GM19240 (cell line): ENCODE measurements around the gene GIMAP2.
"Not testable (repeated sequence)": the region's sequence is repeated elsewhere in the genome, so short reads cannot be mapped to it uniquely, and the experiment has no call there.

ENCODE experiments used
- DNase-seq: peaks from one replicate; pipeline ENCODE4 v3.0.0; 2011; ENCODE audit warnings: low spot score; ENCODE audit not compliant: insufficient read length

The GIMAP2 gene

DNA sequence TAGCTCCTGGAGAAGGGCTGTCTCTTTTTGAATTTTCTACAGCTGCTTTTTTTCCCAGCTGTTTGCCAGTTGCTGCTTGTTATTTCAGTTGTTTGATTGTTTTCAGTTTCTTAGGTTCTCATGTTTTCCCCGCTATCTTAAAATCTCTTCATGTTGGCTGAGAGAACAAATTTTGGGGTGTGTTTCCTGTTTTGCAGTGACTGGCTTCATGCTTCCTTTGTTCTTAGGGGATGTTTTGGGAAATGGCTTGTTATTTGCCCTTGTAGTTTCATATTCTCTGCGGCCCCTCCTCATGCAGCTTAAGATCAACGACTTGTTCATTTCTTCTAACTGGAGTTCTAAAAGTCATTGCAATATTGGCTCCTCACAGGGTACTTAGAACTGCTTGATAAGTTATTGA lies 8.7 kb upstream of the GIMAP2 start:
- not testable (repeated sequence) for DNase-seq

DNA sequence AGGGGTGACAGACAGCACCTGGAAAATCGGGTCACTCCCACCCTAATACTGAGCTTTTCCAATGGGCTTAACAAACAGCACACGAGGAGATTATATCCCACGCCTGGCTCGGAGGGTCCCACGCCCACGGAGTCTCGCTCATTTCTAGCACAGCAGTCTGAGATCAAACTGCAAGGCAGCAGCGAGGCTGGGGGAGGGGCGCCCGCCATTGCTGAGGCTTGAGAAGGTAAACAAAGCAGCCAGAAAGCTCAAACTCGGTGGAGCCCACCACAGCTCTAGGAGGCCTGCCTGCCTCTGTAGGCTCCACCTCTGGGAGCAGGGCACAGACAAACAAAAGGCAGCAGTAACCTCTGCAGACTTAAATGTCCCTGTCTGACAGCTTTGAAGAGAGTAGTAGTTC lies 6.9 kb upstream of the GIMAP2 start:
- DNase-seq: not testable (repeated sequence)

DNA sequence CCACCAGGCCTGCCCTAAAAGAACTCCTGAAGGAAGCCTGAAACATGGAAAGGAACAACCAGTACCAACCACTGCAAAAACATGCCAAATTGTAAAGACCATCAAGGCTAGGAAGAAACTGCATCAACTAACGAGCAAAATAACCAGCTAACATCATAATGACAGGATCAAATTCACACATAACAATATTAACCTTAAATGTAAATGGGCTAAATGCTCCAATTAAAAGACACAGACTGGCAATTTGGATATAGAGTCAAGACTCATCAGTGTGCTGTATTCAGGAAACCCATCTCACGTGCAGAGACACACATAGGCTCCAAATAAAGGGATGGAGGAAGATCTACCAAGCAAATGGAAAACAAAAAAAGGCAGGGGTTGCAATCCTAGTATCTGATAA lies 5.1 kb upstream of the GIMAP2 start:
- DNase-seq: not testable (repeated sequence)

DNA sequence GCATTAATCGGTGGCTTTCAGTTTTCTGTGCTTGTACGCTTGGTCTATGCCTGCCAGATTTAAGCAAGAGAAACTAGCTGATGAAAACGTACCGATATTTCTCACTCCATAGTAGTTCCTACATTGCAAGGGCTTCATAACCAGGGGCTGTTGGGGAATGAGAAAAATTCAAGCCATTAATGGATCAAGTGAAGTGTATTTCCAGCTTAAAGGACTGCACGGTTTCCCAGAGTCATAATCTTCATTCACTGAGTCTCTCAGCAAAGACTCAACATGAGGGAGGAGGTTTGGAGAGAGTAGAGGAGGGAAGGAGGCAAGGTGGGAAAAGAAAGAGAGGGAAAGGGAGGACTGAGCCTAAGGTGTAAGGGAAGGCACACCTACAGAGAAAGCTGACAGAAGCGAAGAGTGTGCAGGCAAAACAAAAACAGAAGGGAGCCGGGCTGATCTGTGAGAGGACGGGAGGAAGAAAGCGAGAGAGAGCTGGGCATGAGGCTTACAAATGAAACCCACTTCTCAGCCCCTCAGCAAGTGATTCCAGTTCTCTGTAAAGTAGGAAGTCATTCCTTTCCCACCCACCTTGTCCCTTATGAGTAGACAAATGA lies 625 bp downstream of the GIMAP2 start:
- DNase-seq: no peak

DNA sequence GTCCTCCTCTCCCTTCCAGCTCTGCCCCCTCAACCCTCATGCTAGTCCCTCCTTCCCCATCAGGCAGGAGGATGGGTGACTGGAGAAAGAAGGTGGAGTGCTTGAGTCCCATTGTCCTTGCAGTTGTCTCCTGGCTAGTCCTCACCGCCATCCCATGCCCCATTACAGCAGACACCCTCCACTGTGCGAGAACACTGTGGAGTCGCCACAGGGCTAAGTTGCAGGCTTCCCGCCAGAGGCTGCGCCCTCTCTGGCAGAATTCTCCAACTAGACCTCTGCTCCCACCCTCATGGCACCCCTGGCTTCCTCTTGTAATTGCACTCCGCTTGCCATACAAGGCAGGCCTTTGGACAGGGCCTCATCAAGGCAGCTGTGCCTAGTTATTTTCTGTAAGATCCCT lies 3.1 kb downstream of the GIMAP2 start:
- DNase-seq: no peak

DNA sequence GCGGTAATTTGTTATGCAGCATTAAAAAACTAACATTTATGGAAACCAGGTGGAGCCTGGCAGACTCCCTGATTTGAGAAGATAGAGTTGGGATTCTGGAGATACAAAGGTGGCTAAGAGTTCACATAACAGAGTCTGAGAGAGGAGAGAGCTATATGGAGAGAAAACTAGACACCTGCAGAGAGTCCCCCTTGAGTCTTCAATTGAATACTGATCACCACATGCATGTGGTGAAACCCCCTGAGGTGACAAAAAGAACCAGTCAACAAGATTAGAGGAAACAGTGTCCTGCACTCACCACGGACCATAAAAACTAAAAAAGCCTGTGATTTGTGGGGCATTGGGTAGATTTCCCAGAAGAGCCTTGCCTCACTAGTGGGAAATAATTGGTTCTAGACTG lies 10.1 kb downstream of the GIMAP2 start:
- no peak for DNase-seq

DNA sequence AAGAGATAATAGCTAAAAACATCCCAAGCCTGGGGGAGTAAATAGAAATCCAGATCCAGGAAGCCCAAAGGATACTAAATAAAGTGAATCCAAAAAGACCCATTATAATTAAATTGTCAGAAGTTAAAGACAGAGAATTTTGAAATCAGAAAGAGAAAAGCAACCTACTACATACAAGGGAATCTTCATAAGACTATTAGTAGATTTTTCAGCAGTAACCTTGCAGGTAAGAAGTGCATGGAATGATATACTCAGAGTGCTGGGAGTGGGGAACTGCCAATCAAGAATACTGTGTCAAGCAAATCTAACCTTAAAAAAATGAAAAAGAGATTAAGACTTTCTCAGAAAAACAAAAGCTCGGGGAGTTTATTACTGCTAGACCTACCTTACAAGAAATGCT lies 17.7 kb downstream of the GIMAP2 start:
- no peak for DNase-seq

DNA sequence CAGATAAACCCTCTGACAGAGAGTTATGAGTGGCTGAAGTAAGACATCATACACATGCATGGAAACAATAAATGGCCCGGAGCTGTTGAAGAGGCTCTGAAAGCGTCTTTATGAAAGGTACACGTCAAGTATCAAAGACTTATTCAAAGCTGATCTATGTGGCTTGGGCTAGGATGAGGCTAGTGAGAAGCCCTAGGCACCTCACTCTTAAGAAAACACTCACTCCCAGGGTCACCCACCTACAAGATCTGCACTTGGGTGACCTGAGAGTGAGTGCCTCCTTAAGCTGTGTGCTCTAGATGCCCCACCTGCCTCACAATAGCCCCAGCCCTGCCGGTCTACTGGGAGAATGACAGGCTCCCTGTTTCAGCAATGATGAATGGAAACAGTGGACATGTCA lies 29.8 kb downstream of the GIMAP2 start:
- DNase-seq: no peak

DNA sequence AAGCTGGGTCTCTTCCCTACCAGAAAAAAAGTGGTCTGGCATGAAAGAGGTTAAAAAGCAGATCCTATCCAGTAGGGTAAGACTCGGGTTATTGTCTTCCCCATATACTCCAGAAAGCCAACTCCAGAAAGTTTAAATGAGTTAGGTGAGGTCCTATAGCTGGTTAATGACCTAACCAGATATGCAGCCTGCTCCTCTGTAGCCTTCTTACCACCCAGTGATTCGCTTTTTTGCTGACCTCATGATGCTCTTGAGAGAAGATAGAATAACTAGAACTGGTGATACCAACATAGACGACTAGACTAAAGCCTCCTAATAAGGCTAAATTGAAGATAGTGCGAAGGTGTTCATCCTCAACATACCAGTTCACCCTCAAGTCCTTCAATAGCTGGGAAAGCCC lies 30.2 kb downstream of the GIMAP2 start:
- DNase-seq: no peak

DNA sequence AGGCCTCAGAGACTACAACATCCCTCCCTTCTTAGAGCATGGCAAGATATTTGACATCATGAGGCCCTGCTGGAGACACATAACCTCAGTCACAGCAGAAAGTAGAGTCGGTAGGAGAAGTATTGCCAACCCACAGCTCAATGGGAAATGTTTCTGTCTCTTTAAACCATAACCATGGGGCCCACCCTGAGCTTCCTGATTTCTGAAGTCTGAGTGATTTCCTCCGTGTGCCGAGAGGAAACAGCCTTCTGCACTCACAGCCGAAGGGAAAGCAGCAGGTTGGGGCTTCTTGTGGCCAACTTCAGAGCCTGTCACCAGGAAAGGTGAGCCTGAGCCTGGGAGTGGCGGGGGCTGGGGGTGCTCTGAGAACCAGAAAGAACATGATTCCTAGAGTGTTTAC lies 30.9 kb downstream of the GIMAP2 start, which contains the start of gene GIMAP1:
TSS of gene GIMAP1 (plus strand) at position 246 of the 400 bp plus-strand sequence. CDS start 2,435 bp downstream, outside the sequence.
- peak; percentile 24 for DNase-seq

DNA sequence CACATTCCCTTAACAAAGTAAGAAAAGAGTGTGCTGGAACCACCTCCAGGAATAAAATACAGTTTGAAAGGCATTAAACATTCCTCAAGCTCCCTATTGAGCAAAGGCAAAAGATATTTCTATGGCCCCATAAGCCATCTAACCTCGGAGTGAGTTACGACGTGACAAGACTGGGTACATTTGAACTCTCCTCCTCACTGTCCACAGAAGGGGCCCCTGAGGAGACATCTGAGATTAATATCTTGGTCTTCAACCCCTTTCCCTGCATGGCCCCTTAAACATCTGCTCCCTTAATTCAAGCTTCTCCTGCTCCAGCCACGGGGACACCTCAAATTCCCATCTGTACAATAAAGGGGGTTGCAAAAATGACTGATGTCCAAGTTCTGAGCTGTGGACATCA lies 31.4 kb downstream of the GIMAP2 start:
- no peak for DNase-seq

DNA sequence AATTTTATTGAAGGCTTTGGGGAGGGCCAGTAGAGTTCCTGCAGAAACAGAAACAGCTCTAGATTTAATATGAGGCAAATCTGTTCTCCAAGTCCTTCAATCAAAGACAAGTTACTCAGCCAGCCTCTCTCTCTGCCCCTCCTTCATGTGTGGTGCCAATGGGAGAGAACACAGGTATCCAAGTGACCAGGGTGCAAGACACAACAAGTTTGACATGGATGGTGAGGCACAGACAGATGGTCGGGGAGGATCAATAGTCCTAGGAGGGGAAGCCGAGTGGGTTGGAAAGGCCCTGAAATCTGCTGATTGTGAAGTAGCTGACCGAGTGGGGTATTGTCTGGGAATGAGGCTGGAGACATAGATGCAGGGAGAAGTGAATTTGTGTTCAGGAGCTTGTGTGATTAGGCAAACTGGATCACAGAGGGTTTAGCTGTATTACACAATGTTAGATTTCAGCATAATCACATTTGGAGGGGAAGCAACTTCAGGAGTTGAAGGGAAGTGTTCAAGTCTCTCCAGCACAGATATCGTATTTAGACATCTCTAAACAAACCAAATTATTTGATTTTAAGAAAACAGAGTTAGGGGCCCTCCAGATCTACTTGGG lies 32.4 kb downstream of the GIMAP2 start:
- DNase-seq: no peak

DNA sequence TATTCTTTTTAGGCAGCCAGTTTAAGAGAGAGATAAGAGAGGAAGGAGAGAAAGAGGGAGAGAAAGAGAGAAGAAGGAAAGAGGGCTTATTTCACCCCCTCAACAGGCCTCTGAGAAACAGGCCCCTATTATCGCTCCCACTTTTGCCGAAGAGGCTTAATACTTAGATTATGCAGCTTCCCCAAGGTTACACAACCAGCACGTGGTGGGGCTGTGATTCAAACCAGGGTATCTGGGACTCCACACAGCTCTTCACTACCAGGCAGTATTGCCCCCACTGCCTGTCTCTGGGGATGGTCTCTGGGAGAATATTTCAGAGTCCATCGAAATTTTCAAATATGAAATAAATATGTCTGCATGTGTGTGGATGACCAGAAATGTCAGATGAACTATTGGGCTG lies 33.9 kb downstream of the GIMAP2 start:
- DNase-seq: no peak

DNA sequence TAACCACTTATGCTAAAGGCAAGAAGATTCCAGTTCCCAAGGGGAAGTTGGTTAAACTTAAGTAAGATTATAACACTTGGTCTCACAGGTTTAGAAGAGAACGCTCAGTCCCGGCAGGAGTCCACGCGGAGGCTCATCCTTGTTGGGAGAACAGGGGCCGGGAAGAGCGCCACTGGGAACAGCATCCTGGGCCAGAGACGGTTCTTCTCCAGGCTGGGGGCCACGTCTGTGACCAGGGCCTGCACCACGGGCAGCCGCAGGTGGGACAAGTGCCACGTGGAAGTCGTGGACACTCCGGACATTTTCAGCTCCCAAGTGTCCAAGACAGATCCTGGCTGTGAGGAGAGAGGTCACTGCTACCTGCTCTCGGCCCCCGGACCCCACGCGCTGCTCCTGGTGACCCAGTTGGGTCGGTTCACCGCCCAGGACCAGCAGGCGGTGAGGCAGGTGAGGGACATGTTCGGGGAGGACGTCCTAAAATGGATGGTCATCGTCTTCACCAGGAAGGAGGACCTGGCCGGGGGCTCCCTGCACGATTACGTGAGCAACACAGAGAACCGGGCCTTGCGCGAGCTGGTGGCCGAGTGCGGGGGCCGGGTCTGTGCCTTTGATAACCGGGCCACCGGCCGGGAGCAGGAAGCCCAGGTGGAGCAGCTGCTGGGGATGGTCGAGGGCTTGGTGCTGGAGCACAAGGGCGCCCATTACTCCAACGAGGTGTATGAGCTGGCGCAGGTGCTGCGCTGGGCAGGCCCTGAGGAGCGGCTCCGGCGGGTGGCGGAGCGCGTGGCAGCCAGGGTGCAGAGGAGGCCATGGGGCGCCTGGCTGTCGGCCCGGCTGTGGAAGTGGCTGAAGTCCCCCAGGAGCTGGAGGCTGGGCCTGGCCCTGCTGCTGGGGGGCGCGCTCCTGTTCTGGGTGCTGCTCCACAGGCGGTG lies 34.7 kb downstream of the GIMAP2 start:
- DNase-seq: no peak

DNA sequence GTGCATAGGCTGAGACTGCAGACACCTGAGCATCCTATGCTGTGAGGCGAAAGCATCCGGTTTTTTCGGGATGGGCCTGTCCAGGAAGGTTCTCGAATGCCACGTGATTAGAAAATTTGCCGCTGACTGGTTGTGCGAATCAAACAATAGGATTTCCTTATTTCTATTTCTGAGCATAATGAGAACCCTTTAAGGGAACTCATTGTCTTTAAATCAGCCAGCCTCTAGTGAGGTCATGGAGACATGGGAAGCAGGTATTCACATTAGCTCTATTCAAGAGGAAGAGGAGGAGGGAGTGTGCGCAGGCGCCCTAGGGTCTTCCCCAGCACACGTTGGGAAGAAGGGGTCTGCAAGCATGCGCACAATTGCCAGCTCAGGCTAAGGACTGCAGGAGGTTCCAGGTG lies 36.5 kb downstream of the GIMAP2 start:
- DNase-seq: no peak

DNA sequence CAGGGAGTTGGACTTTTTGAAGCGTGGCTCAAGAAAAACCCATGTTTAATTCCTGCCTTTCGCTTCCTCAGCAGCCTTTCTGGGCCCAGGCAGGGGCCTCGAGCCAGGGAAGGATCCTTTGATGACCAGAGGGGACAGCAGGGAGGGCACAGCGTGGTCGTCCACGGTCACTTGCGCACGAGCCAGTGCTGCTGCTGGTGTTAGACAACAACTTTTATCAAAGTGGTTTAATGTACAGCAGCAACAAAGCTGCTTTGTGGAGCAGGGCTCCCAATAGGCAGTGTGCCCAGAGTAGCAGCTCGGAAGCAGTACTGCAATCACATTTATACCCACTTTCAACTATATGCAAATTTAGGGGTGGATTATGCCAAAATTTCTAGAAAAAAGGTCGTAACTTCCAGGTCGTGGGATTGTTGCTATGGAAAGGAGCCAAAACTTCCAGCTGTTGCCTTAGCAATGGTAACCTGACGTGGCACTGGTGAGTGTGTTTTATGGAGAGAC lies 37.0 kb downstream of the GIMAP2 start:
- no peak for DNase-seq

DNA sequence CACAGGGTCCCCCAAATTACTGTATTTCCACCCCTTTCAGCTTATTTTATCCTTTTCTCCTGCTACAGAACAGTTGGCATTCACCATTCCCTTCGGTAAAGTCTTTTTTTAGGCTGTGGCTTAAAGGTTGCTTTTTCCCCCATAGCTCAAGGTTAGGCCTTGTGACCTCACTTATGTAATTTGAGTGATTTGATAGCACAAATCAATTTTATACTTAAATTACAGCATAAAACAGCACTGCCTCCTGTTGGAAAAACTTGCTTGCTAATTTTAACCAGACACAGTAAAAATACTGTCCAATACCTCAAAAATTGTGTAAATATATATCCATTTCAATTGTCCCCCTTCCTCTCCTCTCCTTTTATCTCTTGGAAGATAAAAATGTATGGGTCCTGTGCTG lies 38.0 kb downstream of the GIMAP2 start:
- no peak for DNase-seq

DNA sequence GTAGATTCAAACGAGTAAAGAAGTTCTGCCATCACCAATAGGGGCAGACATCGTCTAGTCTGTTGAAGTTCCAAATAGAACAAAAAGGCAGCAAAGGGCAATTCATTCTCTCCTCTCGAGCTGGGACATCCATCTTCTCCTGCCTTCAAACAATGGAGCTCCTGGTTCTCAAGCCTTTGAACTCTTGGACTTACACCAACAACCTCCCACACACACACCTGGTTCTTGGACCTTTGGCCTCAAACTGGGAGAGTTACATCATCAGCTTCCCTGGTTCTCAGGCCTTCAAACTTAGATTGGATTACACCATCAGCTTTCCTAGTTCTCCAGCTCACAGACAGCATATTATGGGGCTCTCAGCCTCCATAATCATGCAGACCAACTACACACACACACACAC lies 41.9 kb downstream of the GIMAP2 start:
- DNase-seq: no peak

DNA sequence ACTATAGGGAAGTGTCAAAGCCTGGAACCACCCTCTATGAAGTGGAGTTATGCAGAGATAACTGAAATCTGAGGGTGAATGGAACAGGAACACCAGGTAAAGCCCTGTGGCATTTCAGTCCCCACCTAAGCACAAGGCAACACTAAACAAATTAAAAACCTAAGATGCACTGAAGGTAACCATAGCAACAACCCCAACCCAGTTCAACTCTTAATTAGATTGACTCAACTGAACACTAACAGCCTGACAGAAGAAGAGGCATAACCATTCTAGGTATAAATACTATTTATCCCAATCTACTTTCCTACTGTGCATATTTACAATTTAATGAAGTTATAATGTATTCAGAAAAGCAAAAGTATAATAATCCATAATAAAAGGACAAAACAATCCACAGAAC lies 42.5 kb downstream of the GIMAP2 start:
- no peak for DNase-seq

DNA sequence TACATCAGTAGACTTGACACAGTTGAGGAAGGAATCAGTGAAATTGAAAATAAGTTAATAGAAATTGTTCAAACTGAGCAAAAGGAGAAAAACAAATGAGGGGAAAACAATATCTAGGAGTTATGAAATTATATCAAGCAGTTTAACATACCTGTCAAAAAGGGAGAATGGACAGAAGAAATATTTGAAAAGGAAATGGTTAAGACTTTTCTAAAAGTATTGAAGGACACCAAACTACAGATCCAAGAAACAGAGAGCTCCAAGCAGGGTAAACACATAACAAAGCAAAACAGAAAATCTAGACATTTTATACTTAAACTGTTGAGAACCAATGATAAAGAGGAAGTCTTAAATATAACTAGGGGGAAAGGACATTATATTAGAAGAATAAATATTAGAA lies 43.1 kb downstream of the GIMAP2 start:
- no peak for DNase-seq

DNA sequence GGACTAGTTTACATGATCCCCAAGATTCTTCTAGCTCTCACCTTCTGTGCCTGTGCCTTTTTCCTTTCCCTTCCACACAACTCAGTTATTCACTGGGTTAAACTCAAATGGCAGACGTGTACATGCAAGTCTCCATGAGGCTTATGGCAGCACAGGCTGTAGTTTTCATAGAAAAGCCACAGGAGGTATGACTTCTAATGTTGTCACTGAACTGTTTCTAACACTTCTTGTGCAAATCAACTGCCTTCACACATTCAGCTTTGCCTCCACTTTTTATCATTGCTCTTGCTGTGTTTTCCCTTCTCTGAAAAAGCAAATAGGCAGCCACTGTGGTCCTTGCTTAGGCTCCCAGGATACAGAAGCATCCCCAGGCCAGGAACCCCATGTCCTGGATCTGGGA lies 46.4 kb downstream of the GIMAP2 start:
- DNase-seq: no peak

DNA sequence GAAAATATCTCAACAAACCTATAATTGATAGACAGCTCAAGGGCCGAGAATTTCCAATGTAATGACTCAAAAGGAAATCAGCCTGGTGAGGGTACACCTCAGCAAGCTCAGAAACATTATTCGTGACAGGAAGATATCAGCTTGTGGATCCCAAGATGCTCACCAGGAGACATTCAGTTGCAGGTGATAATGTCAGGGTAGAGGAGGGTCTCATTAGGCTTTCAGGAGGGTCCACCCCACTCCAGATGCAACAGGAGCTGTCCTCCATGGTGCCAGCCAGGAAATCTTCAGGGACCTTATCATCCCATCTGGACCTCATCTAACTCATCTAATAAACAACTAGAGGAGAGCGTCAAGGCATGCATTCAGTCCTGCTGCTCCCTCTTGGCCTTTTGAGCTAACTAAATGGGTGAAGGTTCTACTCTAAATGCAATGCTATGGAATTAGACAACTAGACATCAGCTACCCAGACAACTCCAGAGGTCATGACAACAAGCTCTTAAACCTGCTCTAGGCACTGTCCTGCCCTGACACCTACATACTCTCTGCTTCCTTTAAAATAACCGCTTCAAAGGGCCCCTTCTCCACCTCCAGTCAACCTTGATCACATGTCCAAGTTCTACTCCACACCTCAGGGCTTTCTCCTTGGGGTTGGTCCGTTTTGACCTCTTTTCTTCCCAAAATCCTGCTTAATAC lies 47.4 kb downstream of the GIMAP2 start:
- DNase-seq: no peak
